GM21381 (cell line): ENCODE data around the gene AACS.
"Not testable (repeated sequence)": the region's sequence is repeated elsewhere in the genome, so short reads cannot be mapped to it uniquely, and the experiment has no call there.

Source experiments
- ATAC-seq: cut with Tn5 transposase; IDR thresholded peaks from one replicate; pipeline ENCODE4 v1.9.1; 2021; ENCODE audit warnings: mild to moderate bottlenecking, moderate library complexity; ENCODE audit not compliant: unreplicated experiment

AACS gene

DNA sequence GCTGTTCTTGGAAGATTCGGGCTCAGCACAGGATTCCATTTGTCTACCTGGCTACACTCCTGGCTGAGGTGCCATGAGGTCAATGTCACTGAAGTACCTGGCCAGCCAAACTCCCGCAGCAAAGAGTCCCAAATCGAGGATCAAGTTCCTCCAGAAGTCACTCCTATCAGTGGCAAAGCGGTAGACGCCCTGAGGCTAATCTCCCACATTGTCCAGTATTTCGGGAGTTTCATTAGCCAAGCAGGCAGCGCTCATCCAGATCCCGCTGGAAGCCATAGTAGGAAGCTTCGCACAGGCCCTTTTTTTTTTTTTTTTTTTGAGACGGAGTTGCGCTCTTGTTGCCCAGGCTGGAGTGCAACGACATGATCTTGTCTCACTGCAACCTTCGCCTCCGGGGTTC, 8.9 kb upstream of the AACS start:
- no peak for ATAC-seq

DNA sequence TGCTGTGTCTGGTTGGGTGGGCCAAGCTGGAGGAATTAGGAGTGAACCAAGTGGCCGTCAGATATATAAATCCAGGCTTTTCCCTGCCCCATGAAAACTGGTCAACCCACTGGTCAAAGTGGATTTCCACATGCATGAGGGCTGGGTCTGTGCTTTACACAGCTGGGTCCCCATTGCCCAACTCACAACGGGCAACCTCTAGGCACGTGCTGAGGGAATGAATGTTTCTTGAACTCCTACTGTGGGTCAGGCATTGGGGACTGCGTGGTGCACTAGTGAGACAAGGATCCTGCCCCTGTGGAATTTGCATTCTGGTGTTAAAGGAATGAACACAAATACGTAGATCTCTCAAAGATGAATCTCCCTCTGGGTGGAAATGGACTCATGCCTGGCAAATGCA, 7.5 kb upstream of the AACS start:
- no peak for ATAC-seq

GRCh38 chr12:125061229-125061628, 4.0 kb upstream of the AACS start:
- no peak for ATAC-seq

DNA sequence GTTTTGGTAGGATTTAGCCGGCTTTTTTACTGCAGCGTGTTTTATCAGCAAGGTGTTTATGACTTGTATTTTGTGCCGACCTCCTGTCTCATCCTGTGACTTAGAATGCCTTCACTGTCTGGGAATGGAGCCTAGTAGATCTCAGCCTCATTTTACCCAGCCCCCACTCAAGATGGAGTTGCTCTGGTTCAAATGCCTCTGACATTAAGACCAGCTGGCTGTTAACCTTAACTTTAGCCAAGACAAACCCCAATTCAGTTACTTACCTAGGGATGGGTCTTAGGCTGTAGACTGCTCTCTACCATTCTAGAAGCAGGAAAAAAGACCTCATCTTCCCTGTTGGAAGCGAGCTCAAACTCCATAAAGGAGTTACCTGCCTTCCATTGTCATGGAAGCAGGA, 1.7 kb upstream of the AACS start:
- ATAC-seq, result not testable (repeated sequence)

DNA sequence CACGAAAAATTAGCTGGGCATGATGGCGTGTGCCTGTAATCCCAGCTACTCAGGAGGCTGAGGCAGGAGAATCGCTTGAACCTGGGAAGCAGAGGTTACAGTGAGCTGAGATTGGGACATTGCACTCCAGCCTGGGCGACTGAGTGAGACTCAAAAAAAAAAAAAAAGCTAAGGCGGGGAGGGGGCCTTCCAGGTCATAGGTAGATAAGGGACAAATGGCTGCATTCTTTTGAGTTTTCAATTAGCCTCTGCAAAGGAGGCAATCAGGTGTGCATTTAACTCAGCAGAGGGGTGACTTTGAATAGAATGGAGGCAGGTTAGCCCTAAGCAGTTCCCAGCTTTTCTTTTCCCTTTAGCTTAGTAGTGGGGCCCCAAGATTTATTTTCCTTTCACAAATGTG, 743 bp upstream of the AACS start:
- ATAC-seq, result no peak

GRCh38 chr12:125065919-125066570, 810 bp downstream of the AACS start:
- no peak for ATAC-seq

DNA sequence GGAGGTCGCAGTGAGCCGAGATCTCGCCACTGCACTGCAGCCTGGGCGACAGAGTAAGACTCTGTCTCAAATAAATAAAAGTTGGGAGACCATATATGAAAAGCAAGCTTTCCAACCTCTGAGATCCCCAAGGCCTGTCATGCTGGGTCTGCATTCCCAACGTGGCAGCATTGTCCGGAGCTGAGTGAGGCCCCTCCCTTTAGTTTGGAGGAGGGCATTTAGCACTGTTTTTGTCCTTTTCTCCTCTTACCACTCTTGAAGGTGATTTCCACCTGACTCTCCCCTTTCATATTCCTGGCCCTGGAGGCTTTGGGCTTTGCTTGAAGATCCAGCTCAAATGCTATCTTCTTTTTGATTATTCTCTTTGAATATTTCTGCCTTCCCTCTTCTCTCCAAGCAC, 3.2 kb downstream of the AACS start:
- ATAC-seq, result no peak

DNA sequence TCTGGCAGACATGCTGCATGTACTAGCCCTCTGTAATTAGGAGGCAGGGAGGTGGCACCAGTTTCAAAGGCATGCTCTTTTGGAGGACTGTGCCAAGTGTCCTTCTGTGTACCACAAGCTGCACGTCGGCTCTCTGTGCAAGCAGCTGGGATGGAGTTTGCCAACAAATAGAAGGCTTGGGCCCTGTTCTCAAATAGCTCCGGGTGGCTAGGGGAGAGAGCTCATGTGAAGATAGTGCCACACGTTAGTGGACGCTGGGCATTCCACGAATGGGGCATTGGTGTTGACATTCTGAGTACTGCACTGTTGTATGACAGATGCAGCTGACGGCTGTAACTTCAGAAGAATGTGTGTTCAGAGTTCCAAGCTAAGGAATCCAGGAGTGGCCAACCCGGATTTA, 4.4 kb downstream of the AACS start:
- no peak for ATAC-seq

GRCh38 chr12:125070112-125070511, 4.9 kb downstream of the AACS start:
- no peak for ATAC-seq

GRCh38 chr12:125070661-125071390, 5.6 kb downstream of the AACS start:
- ATAC-seq, result no peak

GRCh38 chr12:125071456-125071855, 6.2 kb downstream of the AACS start:
- ATAC-seq, result no peak

DNA sequence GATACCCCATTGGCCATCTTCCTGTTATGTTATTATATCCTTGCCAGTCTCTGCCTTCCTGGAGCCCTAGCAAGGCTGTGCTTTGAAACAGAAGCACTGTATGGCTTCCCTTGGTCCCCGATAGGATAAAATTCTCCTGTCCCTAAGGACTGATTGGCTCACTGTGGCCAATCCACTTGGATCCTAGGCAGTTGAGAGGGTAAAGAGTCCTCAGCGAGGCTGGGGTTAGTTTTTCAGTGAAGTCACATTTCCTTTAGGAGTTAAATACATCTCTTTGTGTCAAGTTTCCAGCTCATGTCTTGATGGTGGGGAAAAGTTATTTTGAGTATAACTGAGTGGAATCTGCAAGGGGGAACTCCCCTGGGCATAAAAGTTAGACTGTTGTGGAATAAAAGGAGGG, 7.3 kb downstream of the AACS start:
- no peak for ATAC-seq

DNA sequence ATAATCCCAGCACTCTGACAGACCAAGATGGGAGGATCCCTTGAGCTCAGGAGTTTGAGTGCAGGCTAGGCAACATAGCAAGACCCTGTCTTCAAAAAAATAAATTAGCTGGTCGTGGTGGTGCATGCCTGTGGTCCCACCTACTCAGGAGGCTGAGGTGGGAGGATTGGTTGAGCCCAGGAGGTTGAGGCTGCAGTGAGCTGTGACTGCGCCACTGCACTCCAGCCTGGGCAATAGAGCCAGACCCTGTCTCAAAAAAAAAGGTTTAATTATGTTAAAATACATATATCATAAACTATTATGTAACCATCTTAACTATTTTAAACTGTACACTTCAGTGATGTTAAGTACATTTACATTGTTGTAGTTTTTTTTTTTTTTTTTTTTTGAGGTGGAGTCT, 9.1 kb downstream of the AACS start:
- not testable (repeated sequence) for ATAC-seq

DNA sequence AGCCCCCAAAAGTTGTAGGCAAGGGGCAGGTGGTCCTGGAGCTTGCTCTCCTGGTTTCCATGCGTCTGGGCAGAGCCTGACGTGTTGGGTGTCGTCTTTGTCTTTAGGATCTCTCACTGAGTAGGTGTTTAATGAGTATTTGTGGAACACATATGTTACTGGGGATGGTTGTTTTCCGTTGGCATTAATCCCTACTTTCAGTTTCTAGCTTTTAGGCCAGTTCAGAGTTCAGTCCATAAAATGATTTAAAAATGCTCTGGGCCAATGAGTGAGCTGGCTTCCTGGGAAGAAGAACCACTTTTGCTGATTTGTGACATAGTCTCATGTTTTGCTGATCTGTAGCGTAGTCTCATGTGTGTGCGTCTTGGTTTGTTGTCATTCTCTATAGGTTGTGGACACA, 10.9 kb downstream of the AACS start:
- no peak for ATAC-seq

GRCh38 chr12:125079084-125079483, 13.8 kb downstream of the AACS start:
- ATAC-seq, result no peak

- ATAC-seq, result no peak
Observed at GRCh38 chr12:125079648-125080645, 14.7 kb downstream of the AACS start.

DNA sequence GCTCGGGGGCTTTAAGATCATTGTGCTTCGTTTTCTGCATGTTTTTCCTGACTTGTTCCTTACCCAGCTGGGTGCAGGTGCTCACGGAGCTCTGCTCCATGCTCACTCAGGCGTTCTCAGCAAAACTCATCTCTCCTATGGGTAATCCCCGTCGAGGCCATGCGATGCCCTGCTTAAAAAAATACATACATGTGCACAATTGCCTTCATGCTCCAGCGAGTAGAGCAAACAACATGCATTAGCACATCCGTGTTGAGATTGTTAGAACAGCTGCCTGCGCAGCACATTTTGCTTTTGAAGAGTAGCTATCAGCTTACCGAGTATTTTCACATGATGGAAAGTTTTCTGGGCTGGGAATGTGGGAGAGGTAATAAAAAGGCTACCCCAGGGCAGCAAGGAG, 16.2 kb downstream of the AACS start:
- no peak for ATAC-seq

DNA sequence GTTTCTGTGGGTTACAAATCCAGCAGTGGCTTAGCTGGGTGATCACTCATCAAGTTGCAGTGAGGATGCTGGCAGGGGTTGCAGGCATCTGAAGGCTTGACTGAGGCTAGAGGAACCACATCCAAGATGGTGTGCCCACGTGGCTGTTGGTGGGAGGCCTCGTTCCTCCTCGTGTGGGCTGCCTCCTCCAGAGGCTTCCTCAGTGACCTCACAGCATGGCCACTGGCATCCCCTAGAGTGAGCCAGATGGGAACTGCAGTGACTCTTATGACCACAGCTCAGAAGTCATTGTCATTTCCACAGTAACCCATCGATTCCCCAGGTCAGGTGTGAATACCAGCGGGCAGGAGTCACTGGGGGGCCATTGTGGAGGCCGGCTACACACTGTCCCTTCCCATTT, 17.8 kb downstream of the AACS start:
- no peak for ATAC-seq

DNA sequence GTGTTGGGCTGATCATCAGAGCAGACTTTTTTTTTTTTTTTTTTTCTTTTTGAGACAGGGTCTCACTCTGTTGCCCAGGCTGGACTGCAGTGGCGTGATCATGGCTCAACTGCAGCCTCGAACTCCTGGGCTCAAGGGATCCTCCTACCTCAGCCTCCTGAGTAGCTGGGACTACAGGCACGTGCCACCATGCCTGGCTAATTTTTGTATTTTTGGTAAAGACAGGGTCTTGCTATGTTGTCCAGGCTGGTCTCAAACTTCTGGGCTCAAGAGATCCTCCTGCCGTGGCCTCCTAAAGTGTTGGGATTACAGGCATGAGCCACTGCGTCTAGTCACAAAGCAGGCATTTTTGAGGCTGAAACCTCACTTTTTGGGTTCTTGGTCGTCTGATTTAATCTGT, 23.0 kb downstream of the AACS start:
- ATAC-seq, result not testable (repeated sequence)

DNA sequence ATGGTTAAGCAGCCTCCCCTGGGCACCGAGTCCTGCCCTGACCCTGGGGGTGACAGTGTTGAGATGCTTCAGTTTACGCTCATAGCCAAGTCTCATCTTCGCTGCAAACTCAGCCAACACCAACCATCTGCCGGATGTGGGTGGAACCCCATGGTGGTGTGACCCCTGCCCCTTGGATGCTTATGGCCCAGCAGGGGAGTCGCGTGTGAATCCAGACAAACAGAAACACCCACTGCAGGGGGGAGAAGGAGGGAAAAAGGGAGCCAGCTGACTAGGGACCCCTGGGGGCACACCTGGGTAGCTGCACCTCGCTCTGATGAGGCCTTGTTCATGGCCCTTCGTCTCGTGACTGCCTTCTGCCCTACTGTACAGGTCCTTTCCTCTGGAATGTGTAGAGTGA, 23.8 kb downstream of the AACS start:
- ATAC-seq, result no peak

GRCh38 chr12:125089626-125090025, 24.4 kb downstream of the AACS start:
- no peak for ATAC-seq

- ATAC-seq, result no peak
Observed at GRCh38 chr12:125090437-125090836, 25.2 kb downstream of the AACS start.
